Measurements from ENCODE around the gene ZNF664. TPM values are rescaled to one million over a fixed set of nuclear protein-coding genes. Genes with fewer than 3 reads are reported as not detected.

Gene ZNF664
- total and polyA plus RNA-seq, 2 of the 4 experiments (the other 2 are of a cell fraction) = 29.9 to 32.6 TPM

- no peak for ATAC-seq (ENCODE audit: low read depth)
- POLR2A ChIA-PET (ENCODE audit: unreplicated experiment) = no interaction called here
- Histone ChIP-seq H3K4ac (ENCODE audit: low read depth, low read length) (peak overlapping the region; percentile 65), H3K27me3 (ENCODE audit: control insufficient read depth, insufficient read depth, low read length) (no peaks in the 10 kb centered on the region), H3K9me3 (ENCODE audit: control insufficient read depth, insufficient read depth, low read length) (no peaks in the 10 kb centered on the region), H2BK20ac (ENCODE audit: low read depth, low read length) (peak overlapping the region; percentile 64; the same call in 1 of the 2 replicates), H3K14ac (replicated peaks; ENCODE audit: low read depth, low read length) (peak overlapping the region; percentile 5), H3K4me3 (ENCODE audit: insufficient read depth, low read depth, low read length) (no peak overlapping the region), H3K79me1 (ENCODE audit: low read depth in 1 of 2, low read length in 2 of 2) (no peaks in the 10 kb centered on the region; a peak in 1 of 4 replicates), H3K23ac (ENCODE audit: low read depth, low read length) (no peak overlapping the region), H2BK15ac (ENCODE audit: low read depth, low read length) (peak overlapping the region; percentile 40; the same call in 1 of the 3 replicates), H4K5ac (ENCODE audit: low read depth, low read length) (no peak overlapping the region), H3K56ac (ENCODE audit: extremely low read depth, insufficient read depth, low read length) (no peak overlapping the region), H2AK9ac (replicated peaks; ENCODE audit: low read depth, low read length, poor library complexity) (no peak overlapping the region), H3K4me2 (ENCODE audit: low read depth, low read length) (no peak overlapping the region), H3K4me1 (ENCODE audit: control insufficient read depth, insufficient read depth, low read length) (peaks cover 15% of the 10 kb centered on the region), H2AK5ac (ENCODE audit: low read depth, low read length) (peak overlapping the region; percentile 88), H3K9me1 (ENCODE audit: insufficient read depth, low read length) (peaks cover 18% of the 10 kb centered on the region), H3K9ac (ENCODE audit: low read depth, low read length) (no peak overlapping the region), H2BK120ac (ENCODE audit: low read depth, low read length) (peak overlapping the region; percentile 68), H4K91ac (ENCODE audit: insufficient read depth, low read depth, low read length) (no peak overlapping the region), H4K20me1 (ENCODE audit: insufficient read depth, low read length) (no peaks in the 10 kb centered on the region), H3K36me3 (ENCODE audit: control insufficient read depth, insufficient read depth, low read length) (no peaks in the 10 kb centered on the region), H3K18ac (ENCODE audit: low read depth, low read length) (no peak overlapping the region), H3K27ac (ENCODE audit: insufficient read depth, low read length) (no peak overlapping the region), H4K8ac (ENCODE audit: low read depth in 2 of 2, low read length in 2 of 2) (peak overlapping the region in 1 of 2 experiments; percentile 19; a peak in 1 of 4 replicates), H2AFZ (replicated peaks; ENCODE audit: low read length, poor library complexity) (no peak overlapping the region), H2BK5ac (ENCODE audit: low read depth, low read length, poor library complexity, severe bottlenecking) (no peak overlapping the region)
- intact Hi-C loops (cut with micrococcal nuclease) (no loop called here), in situ Hi-C loops (cut with MboI; ENCODE audit: low sequenced_read_pairs) (no loop called here), dilution Hi-C loops (cut with HindIII; ENCODE audit: low sequenced_read_pairs, unreplicated experiment) (no loop called here)
- CTCF ChIA-PET = interaction anchor here (0.6 to 1.0 kb wide), 2 partner anchors 11 to 23 kb away, joined by 3 read pairs; no protein-coding TSS in a partner anchor
- 88% methylated on average over 6 of the region's 18 CpGs; no CpG with 5 or more reads in 1 of the 2 experiments for WGBS, 2 experiments (ENCODE audit: extremely low coverage in 2 of 2, insufficient read length in 1 of 2)
- no peak for DNase-seq
- BruUV-seq (replicated peaks) = no TSS peak
- TF ChIP-seq USF2 (IDR thresholded peaks at IDR 0.05; ENCODE audit: low read depth, low read length) (no peak), FOS (IDR thresholded peaks at IDR 0.05; ENCODE audit: low read depth, low read length) (no peak), RFX5 (IDR thresholded peaks at IDR 0.05; ENCODE audit: low read depth, low read length) (no peak), CHD1 (IDR thresholded peaks at IDR 0.05; ENCODE audit: low read depth, low read length) (no peak), RAD21 (IDR thresholded peaks at IDR 0.05; ENCODE audit: low read length) (no peak), MAFK (IDR thresholded peaks at IDR 0.05; ENCODE audit: low read depth, low read length) (no peak), MXI1 (IDR thresholded peaks at IDR 0.05; ENCODE audit: borderline replicate concordance, low read depth, low read length) (no peak), MAZ (IDR thresholded peaks at IDR 0.05; ENCODE audit: borderline replicate concordance, low read depth, low read length) (no peak), BHLHE40 (IDR thresholded peaks at IDR 0.05; ENCODE audit: low read depth, low read length) (no peak), POLR2A (IDR thresholded peaks at IDR 0.05; ENCODE audit: low read depth, low read length) (no peak), CEBPB (IDR thresholded peaks at IDR 0.05; ENCODE audit: low read depth, low read length) (no peak), NFE2L2 (IDR thresholded peaks at IDR 0.05; ENCODE audit: low read depth, low read length) (no peak), CTCF (conservative IDR thresholded peaks at IDR 0.05; ENCODE audit: low read depth, low read length) (no peak), ELK1 (IDR thresholded peaks at IDR 0.05; ENCODE audit: borderline replicate concordance, low read depth, low read length) (no peak), SMC3 (IDR thresholded peaks at IDR 0.05; ENCODE audit: low read depth, low read length) (no peak)
Measured at GRCh38 chr12:124027753-124028554, 54.9 kb downstream of the ZNF664 start.

Measured in IMR-90 (cell line).